Upper lobe of left lung (tissue), 6 donors: ENCODE measurements around the gene FTHL17. TPM values are rescaled to one million over a fixed set of nuclear protein-coding genes. Genes with fewer than 3 reads are reported as not detected.
A peak's percentile ranks its signal among the peaks of the same experiment; 100 is the strongest.

Source experiments
- ATAC-seq, 2 donors: fragments of 200-7000 bp; cut with Tn5 transposase; one replicate each; pipeline ENCODE4 v1.9.1; 2022; ENCODE audit warnings: mild to moderate bottlenecking in 2 of 2, moderate library complexity in 2 of 2; ENCODE audit not compliant: low FRiP score in 2 of 2
- DNase-seq, 2 donors: peaks; one replicate each; pipeline ENCODE4 v3.0.0-alpha.2; 2019 to 2020
- H3K27ac ChIP-seq, 4 donors: fragments of 200-600 bp; sonication (generic); one replicate each; pipeline ENCODE4 v1.5.1; 2016 to 2019
- H3K27me3 ChIP-seq, 4 donors: fragments of 200-600 bp; sonication (generic); one replicate each; pipeline ENCODE4 v1.5.1; 2017 to 2019
- H3K36me3 ChIP-seq, 4 donors: fragments of 200-600 bp; sonication (generic); one replicate each; pipeline ENCODE4 v1.5.1; 2016 to 2019
- H3K4me1 ChIP-seq, 4 donors: fragments of 200-600 bp; sonication (generic); one replicate each; pipeline ENCODE4 v1.5.1; 2018 to 2019
- H3K4me3 ChIP-seq, 4 donors: fragments of 200-600 bp; sonication (generic); one replicate each; pipeline ENCODE4 v1.5.1; 2017 to 2019; ENCODE audit warnings: mild to moderate bottlenecking in 2 of 4, moderate library complexity in 1 of 4
- H3K9me3 ChIP-seq, 4 donors: fragments of 200-600 bp; sonication (generic); one replicate each; pipeline ENCODE4 v1.5.1; 2018 to 2019
- CTCF ChIP-seq, 6 experiments: fragments of 450-650 bp in 4 of 6; fragments of 200-600 bp in 2 of 6; sonication (generic) in 2 of 6; IDR thresholded peaks; one replicate each; pipeline ENCODE4 v1.5.1; 2016 to 2019; ENCODE audit warnings: antibody characterized with exemption in 6 of 6
- EP300 ChIP-seq, 4 donors: sonication (generic); formaldehyde crosslinking; IDR thresholded peaks; one replicate each; pipeline ENCODE4 v1.5.1; 2017; ENCODE audit warnings: antibody characterized with exemption in 4 of 4, control low read depth in 2 of 4
- POLR2A ChIP-seq, 4 donors: fragments of 450-650 bp; IDR thresholded peaks; one replicate each; pipeline ENCODE4 v1.5.1; 2016 to 2017; ENCODE audit warnings: antibody characterized with exemption in 4 of 4, mild to moderate bottlenecking in 2 of 4
- POLR2AphosphoS5 ChIP-seq, 2 donors: sonication (generic); formaldehyde crosslinking; IDR thresholded peaks; one replicate each; pipeline ENCODE4 v1.5.1; 2017; ENCODE audit warnings: antibody characterized with exemption in 2 of 2
- WGBS, 2 donors: methylation state at CpG; one replicate each; pipeline ENCODE4 v1.1.5; 2017 to 2018; 5-methylcytosine and 5-hydroxymethylcytosine counted together
- total RNA-seq, 6 donors: library from RNA; depleted of rRNA in 4 of 6; stranded (reverse); fragments of >200 nt in 4 of 6; gene quantifications; one replicate each; pipeline versions ENCODE4 v1.1.0 to v1.2.1, GENCODE V29; 2016 to 2021
- donor health status: DM: no; HTN: no; CAD: no; lungs with moderate emphysema.
- donor health status: DM: no; HTN: yes; CAD: no; lungs with severe emphysema.

FTHL17 gene
- total RNA-seq, 6 donors from 2014 or later: not detected

GRCh38 chrX:31053621-31054020, 18.2 kb downstream of the FTHL17 start:
- Histone ChIP-seq H3K27ac (no peak overlapping the region), H3K27me3 (no peaks in the 10 kb centered on the region), H3K4me3 (no peak overlapping the region), H3K4me1 (no peaks in the 10 kb centered on the region), H3K9me3 (no peaks in the 10 kb centered on the region), H3K36me3 (no peaks in the 10 kb centered on the region)
- DNase-seq: no peak
- WGBS, 2 donors: 65 to 73% methylated on average over 3 of the region's 3 CpGs
- ATAC-seq: no peak
- TF ChIP-seq EP300 (IDR thresholded peaks at IDR 0.05): no peak
- no peak for TF ChIP-seq CTCF (IDR thresholded peaks at IDR 0.05)
- TF ChIP-seq POLR2AphosphoS5 (IDR thresholded peaks at IDR 0.05): no peak
- no peak for TF ChIP-seq POLR2A (IDR thresholded peaks at IDR 0.05)

DNA sequence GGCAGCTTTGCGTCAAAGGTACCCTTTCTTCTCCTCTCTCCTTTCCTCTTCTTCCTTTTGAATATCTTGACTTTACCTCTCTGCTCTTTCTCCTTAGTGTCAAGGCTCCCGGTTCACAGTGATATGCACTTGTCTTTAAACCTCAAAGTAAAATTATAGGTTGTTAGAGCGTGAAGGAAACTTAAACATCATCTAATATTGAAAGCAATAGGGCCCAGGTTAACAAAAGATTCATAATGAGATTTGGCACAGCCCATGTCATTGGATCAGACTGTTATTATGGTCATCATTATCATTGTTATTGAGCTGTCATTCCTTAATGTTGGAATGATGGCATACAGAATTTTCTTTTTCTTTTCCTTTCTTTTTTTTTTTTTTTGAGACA, 32.5 kb downstream of the FTHL17 start:
- no peak for DNase-seq
- Histone ChIP-seq H3K4me1 (no peaks in the 10 kb centered on the region), H3K4me3 (no peak overlapping the region), H3K36me3 (no peaks in the 10 kb centered on the region), H3K27ac (no peak overlapping the region), H3K27me3 (no peaks in the 10 kb centered on the region), H3K9me3 (no peaks in the 10 kb centered on the region)
- no peak for ATAC-seq
- 59 to 76% methylated on average over 3 of the region's 3 CpGs for WGBS, 2 donors
- TF ChIP-seq POLR2A (IDR thresholded peaks at IDR 0.05) (no peak), CTCF (IDR thresholded peaks at IDR 0.05) (no peak), POLR2AphosphoS5 (IDR thresholded peaks at IDR 0.05) (no peak), EP300 (IDR thresholded peaks at IDR 0.05) (no peak)

- ATAC-seq: peak in 1 of 2 donors; percentile 67
- H3K4me3 ChIP-seq: no peak overlapping the region
- no peaks in the 10 kb centered on the region for H3K4me1 ChIP-seq
- H3K27me3 ChIP-seq: no peaks in the 10 kb centered on the region
- H3K36me3 ChIP-seq: no peaks in the 10 kb centered on the region
- no peak for DNase-seq
- no peaks in the 10 kb centered on the region for H3K9me3 ChIP-seq
- 27 to 36% methylated on average over 6 of the region's 6 CpGs for WGBS, 2 donors
- H3K27ac ChIP-seq: no peak overlapping the region
- TF ChIP-seq CTCF (IDR thresholded peaks at IDR 0.05) (peak; percentile 12 to 50 (median 36)), POLR2A (IDR thresholded peaks at IDR 0.05) (no peak), EP300 (IDR thresholded peaks at IDR 0.05) (no peak), POLR2AphosphoS5 (IDR thresholded peaks at IDR 0.05) (no peak)
Observed at GRCh38 chrX:31038575-31039326, 33.1 kb downstream of the FTHL17 start.

GRCh38 chrX:31036895-31037294, 34.9 kb downstream of the FTHL17 start:
- Histone ChIP-seq H3K27me3 (no peaks in the 10 kb centered on the region), H3K9me3 (no peaks in the 10 kb centered on the region), H3K4me1 (no peaks in the 10 kb centered on the region), H3K36me3 (no peaks in the 10 kb centered on the region), H3K27ac (no peak overlapping the region), H3K4me3 (no peak overlapping the region)
- ATAC-seq: peak; percentile 58 to 84
- peak in 1 of 2 donors; percentile 64 for DNase-seq
- no peak for TF ChIP-seq POLR2A (IDR thresholded peaks at IDR 0.05)
- peak; percentile 30 to 67 (median 57) for TF ChIP-seq CTCF (IDR thresholded peaks at IDR 0.05)
- 8 to 22% methylated on average over 2 to 3 of the region's 3 CpGs for WGBS, 2 donors

GRCh38 chrX:31027351-31027750, 44.5 kb downstream of the FTHL17 start:
- ATAC-seq (no peak), DNase-seq (no peak)
- Histone ChIP-seq H3K4me3 (no peak overlapping the region), H3K36me3 (no peaks in the 10 kb centered on the region), H3K27ac (no peak overlapping the region), H3K4me1 (no peaks in the 10 kb centered on the region), H3K27me3 (no peaks in the 10 kb centered on the region), H3K9me3 (peaks cover 0 to 3% (median 0%) of the 10 kb centered on the region in 4 donors)
- TF ChIP-seq POLR2AphosphoS5 (IDR thresholded peaks at IDR 0.05) (no peak), EP300 (IDR thresholded peaks at IDR 0.05) (no peak), POLR2A (IDR thresholded peaks at IDR 0.05) (no peak), CTCF (IDR thresholded peaks at IDR 0.05) (no peak)
